Mesodermal cell (in vitro differentiated cells): ENCODE measurements around the gene DOCK4.

Source experiments
- H3K27ac ChIP-seq: 2 replicates; pipeline ENCODE4 v1.7.0; 2013; ENCODE audit warnings: mild to moderate bottlenecking, low read depth, low read length, moderate library complexity; ENCODE audit not compliant: severe bottlenecking
- H3K36me3 ChIP-seq: 2 replicates; pipeline ENCODE4 v1.7.1; 2013; ENCODE audit warnings: mild to moderate bottlenecking, low read length, moderate library complexity; ENCODE audit not compliant: control insufficient read depth, insufficient read depth
- H3K4me1 ChIP-seq: one replicate; pipeline ENCODE4 v1.7.1; 2013; ENCODE audit warnings: mild to moderate bottlenecking, low read length; ENCODE audit not compliant: insufficient read depth, control insufficient read depth, poor library complexity, severe bottlenecking
- H3K4me3 ChIP-seq: 2 replicates; pipeline ENCODE4 v1.7.0; 2013; ENCODE audit warnings: low read length, control low read depth, mild to moderate bottlenecking; ENCODE audit not compliant: insufficient read depth, poor library complexity, severe bottlenecking; ENCODE audit errors: extremely low read depth
- H3K9me3 ChIP-seq: 2 replicates; pipeline ENCODE4 v1.7.1; 2013; ENCODE audit warnings: mild to moderate bottlenecking, low read length, moderate library complexity; ENCODE audit not compliant: control insufficient read depth
- WGBS, 2 experiments: methylation state at CpG; one replicate each; pipeline ENCODE4 v1.1.5; 2013; ENCODE audit warnings: missing lambda C conversion rate in 2 of 2; ENCODE audit not compliant: insufficient coverage in 2 of 2; 5-methylcytosine and 5-hydroxymethylcytosine counted together

The DOCK4 gene

DNA sequence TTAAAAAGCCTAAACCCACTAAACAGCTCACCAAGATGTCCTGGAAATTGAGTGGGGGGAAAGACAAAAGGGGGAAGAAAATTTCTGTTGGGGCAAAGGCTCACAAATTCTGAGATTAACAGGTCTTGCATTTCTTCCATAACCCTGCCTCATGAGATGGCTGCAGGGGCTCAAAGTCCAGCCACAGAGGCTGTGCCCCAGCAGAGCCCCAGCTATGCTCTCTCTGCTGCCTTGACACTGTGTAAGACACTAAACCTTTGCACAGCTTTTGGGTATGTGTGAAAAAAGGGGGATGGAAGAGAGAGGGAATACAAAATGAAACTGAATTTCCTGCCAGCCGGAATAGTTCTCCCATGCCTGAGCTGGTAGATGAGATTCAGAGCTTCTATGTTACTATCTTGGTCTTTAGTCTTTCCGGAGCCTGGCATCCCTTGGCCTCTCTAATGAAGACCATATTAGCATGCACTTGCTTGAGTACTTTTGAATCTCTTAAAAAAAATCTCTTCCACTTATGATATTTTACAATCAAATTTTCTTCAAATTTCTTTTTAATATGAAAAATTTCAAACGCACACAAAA lies 403.9 kb downstream of the DOCK4 start:
- Histone ChIP-seq H3K27ac (no peak overlapping the region), H3K9me3 (peaks cover 21% of the 10 kb centered on the region), H3K36me3 (peaks cover 44% of the 10 kb centered on the region), H3K4me1 (no peaks in the 10 kb centered on the region), H3K4me3 (no peak overlapping the region)
- 92 to 96% methylated on average over 2 to 3 of the region's 3 CpGs for WGBS, 2 experiments

DNA sequence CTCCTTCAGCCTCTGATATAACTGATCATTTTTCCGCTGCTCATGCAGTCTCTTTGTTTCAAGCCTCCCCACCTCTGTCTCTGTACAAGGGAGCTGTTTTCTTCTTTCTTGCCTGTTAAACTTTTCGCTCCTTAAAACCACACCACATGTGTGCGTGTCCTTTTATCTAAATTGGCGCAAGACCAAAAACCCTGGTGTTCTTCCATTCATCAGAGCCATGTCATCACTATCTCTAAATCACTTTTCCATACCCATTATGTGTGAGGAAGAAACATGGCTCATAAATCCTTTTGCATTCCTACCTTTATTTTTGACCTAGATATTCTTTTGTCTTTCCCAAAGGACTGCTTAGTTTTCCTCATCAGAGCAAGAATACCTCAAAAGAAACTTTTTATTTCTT lies 404.9 kb downstream of the DOCK4 start:
- WGBS, 2 experiments: 90 to 94% methylated on average over 4 of the region's 4 CpGs
- Histone ChIP-seq H3K4me3 (no peak overlapping the region), H3K4me1 (no peaks in the 10 kb centered on the region), H3K36me3 (peaks cover 50% of the 10 kb centered on the region), H3K9me3 (peaks cover 31% of the 10 kb centered on the region), H3K27ac (no peak overlapping the region)

DNA sequence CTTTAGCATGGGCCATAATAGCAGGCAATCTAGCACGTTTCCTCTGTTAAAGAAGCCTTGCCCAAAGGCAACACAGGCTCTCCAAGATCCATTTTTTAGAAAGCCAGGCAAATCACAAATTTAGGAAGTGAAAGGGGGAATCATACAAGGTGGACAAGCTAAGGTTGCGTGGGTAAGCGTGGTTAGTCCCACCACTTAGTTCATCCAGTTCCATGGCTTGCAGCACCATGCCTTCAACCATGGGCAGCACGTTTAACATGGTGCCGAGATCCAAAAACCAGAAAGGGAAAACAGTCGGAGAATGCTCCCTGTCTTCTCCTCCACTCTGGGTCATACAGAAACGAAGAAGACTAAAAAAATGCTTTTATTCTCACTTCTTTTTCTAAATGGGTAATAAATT lies 409.5 kb downstream of the DOCK4 start:
- H3K36me3 ChIP-seq: peaks cover 53% of the 10 kb centered on the region
- no peaks in the 10 kb centered on the region for H3K4me1 ChIP-seq
- H3K27ac ChIP-seq: no peak overlapping the region
- peaks cover 44% of the 10 kb centered on the region for H3K9me3 ChIP-seq
- 100% methylated on average over 2 to 4 of the region's 7 CpGs for WGBS, 2 experiments
- no peak overlapping the region for H3K4me3 ChIP-seq

DNA sequence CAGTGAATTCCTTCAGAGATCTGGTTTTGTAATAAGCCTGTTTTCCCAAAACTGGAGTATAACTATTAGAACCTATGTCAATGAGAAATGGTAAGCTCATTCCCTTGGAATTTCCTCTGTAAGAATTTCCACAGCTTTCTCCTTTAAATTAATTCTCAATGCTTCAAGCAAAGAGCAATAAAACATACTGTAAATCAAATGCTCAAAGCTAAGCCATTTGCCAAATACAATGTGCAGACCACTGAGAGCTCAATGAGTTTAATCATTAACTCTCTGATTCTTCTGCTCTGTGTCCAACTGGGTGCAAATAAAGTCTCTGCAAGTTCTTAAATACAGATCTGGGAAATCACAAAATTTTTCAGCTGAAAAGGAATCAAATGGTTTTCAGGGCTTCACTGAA lies 416.3 kb downstream of the DOCK4 start:
- Histone ChIP-seq H3K9me3 (no peaks in the 10 kb centered on the region), H3K4me1 (no peaks in the 10 kb centered on the region), H3K4me3 (no peak overlapping the region), H3K36me3 (peaks cover 22% of the 10 kb centered on the region), H3K27ac (no peak overlapping the region)

DNA sequence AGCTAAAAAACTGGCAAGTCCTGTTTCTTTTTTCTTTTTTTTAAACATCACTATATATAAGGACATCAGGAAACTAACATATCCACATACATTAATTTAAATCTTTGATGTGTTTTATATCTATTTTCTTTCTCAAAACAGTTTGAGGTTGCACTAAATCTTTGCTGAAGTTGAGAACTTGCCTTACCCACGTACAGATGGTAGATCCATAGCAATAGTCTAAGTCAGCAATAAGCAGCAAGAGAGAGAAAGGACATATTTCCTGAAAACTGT lies 417.2 kb downstream of the DOCK4 start:
- H3K4me1 ChIP-seq: no peaks in the 10 kb centered on the region
- H3K9me3 ChIP-seq: no peaks in the 10 kb centered on the region
- WGBS, 2 experiments: no CpG with 5 or more reads among the region's 1 CpG
- H3K4me3 ChIP-seq: no peak overlapping the region
- no peak overlapping the region for H3K27ac ChIP-seq
- H3K36me3 ChIP-seq: peaks cover 23% of the 10 kb centered on the region

DNA sequence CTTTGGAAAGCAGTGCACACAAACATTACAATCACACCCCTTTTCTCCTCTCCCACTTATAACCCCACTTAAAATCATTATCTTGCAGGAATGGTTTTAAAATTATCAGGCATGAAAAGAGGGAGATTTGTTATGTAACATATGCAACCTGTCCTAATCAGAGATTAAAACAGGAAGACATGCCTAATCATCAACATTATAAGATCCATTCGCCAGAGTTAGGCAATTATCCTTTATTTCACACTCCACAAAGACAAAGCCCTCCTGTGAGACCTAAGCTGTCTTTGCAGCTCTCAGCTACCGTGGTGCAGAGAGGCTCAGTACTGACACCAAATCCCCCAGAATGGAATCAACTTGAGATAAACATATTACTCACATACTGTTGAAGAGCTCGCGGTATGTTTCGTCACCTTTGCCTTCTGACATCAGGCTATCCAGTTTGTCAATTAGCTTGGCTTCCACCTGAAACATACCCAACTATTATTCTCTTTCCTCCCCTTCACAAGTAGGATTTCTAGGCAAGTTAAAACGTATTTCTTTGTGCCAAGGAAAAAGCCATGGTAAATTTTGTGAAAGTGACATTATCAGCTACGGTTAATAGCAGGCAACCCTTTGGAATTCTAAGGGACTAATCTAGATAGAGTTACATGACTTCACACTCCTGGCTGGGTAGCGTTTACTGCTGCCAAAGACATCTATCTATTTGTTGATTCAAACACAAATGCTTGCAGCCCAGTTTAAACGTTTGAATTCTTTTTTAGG lies 417.7 kb downstream of the DOCK4 start:
- 76 to 92% methylated on average over 6 of the region's 9 CpGs for WGBS, 2 experiments
- H3K9me3 ChIP-seq: no peaks in the 10 kb centered on the region
- H3K36me3 ChIP-seq: peaks cover 21% of the 10 kb centered on the region
- H3K4me1 ChIP-seq: no peaks in the 10 kb centered on the region
- no peak overlapping the region for H3K4me3 ChIP-seq
- H3K27ac ChIP-seq: no peak overlapping the region

DNA sequence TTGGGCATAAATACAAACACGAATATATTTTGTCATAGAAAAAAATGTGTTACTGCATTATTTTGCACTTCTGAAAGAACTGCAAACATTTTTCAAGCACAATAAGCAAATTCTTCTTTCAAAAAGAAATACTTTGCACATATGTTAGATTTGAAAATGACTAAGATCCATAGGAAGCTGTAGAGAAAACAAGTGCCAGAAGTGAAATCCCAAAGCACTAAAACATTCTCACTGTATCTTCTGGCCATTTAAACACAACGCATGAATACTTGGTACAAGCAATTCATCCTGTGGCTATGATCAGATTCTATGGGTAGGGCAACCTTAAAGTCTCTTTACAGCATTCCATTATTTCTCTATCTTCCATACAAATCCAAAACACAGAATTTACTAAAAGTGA lies 418.5 kb downstream of the DOCK4 start:
- no peak overlapping the region for H3K27ac ChIP-seq
- no peaks in the 10 kb centered on the region for H3K9me3 ChIP-seq
- H3K4me1 ChIP-seq: no peaks in the 10 kb centered on the region
- peaks cover 20% of the 10 kb centered on the region for H3K36me3 ChIP-seq
- WGBS, 2 experiments: no CpG with 5 or more reads among the region's 2 CpGs
- H3K4me3 ChIP-seq: no peak overlapping the region

DNA sequence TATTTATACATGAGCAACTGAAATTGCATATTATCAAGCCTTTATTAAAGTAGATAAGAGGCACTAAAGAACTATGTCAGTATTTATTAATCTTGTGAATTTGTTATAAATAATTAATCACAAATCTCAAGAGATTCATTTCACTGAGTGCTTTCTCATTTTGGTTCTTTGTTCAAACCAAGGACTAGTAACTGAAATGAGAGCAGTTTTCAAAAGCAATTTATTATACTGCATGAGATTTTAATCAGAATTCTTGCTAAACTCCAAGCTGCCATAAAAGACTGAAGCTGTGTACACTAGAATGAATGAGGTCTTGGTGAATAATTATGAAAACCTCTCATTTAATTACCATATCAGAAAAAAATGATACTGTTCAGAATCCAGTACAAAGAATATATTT lies 419.1 kb downstream of the DOCK4 start:
- peaks cover 20% of the 10 kb centered on the region for H3K36me3 ChIP-seq
- no peak overlapping the region for H3K27ac ChIP-seq
- no peaks in the 10 kb centered on the region for H3K4me1 ChIP-seq
- H3K9me3 ChIP-seq: no peaks in the 10 kb centered on the region
- no peak overlapping the region for H3K4me3 ChIP-seq

DNA sequence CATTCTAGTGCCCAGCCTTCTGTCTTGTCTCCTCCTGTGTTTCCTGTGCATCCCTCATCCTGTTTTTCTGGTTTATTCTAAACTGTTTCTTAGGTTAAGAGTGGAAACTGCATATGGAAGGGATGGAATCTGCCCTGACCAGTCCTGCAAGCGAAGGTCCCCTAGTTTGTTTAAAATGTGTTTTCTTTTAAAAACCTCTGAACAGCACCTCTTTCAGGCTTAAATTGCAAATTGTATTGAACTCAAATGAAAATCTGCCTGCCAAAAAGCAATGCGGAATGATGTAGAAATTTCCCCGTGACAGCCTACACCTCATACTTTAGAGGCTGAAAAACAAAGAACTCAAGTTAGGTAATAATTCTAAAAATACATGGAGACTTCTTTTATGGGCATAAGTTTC lies 421.1 kb downstream of the DOCK4 start:
- Histone ChIP-seq H3K27ac (no peak overlapping the region), H3K4me3 (no peak overlapping the region), H3K9me3 (no peaks in the 10 kb centered on the region), H3K36me3 (peaks cover 19% of the 10 kb centered on the region), H3K4me1 (no peaks in the 10 kb centered on the region)
- WGBS, 2 experiments: no CpG with 5 or more reads among the region's 3 CpGs

DNA sequence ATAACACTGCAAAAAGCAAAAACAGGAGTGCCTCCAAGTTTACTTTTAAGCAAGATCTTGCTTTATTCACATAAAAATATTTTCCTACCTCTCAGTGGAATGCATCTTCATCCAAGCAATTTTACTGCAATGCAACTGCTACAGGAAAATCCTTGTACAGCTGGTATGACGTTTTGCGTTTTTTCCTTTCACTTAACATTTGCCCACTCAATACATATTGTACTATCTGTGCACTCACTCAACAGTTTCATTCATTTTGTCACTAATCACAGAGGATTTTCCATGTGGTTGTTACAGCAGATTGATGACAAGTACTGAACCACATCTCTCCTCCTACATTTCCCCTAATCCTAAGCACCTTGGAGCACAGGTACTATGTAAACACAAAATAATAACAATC lies 421.9 kb downstream of the DOCK4 start:
- WGBS, 2 experiments: 87 to 88% methylated on average over 2 of the region's 2 CpGs
- H3K36me3 ChIP-seq: peaks cover 24% of the 10 kb centered on the region
- no peaks in the 10 kb centered on the region for H3K4me1 ChIP-seq
- H3K4me3 ChIP-seq: no peak overlapping the region
- no peak overlapping the region for H3K27ac ChIP-seq
- H3K9me3 ChIP-seq: no peaks in the 10 kb centered on the region

DNA sequence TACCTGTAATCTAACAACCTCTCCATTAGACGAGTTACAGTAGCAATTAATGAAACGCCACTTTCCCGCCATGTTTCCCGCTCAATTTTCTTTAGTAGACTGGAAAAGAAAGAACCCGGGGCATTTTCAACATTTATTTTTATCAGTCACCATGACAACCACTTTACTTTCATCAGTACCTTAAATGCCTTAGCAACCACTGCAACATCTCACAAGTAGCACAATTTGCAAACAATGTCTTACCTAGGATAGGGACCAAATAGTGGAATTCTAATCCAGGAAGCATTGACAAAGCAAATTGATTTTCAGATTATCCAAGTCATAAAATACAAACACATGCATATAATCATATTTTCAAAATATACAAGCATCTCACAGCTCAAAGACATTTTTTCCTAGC lies 422.3 kb downstream of the DOCK4 start:
- Histone ChIP-seq H3K36me3 (peaks cover 24% of the 10 kb centered on the region), H3K4me1 (no peaks in the 10 kb centered on the region), H3K9me3 (no peaks in the 10 kb centered on the region), H3K4me3 (no peak overlapping the region), H3K27ac (no peak overlapping the region)
- 93 to 96% methylated on average over 4 of the region's 5 CpGs for WGBS, 2 experiments
